HepG2 (cell line): Measurements from ENCODE around the gene RRAS. TPM values are rescaled to one million over a fixed set of nuclear protein-coding genes. Genes with fewer than 3 reads are reported as not detected.

ENCODE experiments used
- CREBL2 ChIP-seq: sonication (generic); formaldehyde crosslinking; IDR thresholded peaks from 2 replicates; pipeline ENCODE4 v1.8.1; 2023; ENCODE audit warnings: missing genetic modification reagents, mild to moderate bottlenecking, borderline replicate concordance
- IKZF5 ChIP-seq: IDR thresholded peaks from 2 replicates; pipeline ENCODE4 v1.6.1; 2018; ENCODE audit warnings: missing genetic modification reagents, mild to moderate bottlenecking, missing compliant biosample characterization
- KIAA2018 ChIP-seq: sonication (generic); formaldehyde crosslinking; IDR thresholded peaks from 2 replicates; pipeline ENCODE4 v1.5.0; 2020; ENCODE audit warnings: mild to moderate bottlenecking, missing genetic modification reagents, borderline replicate concordance
- MEIS1 ChIP-seq: sonication (generic); formaldehyde crosslinking; IDR thresholded peaks from 2 replicates; pipeline ENCODE4 v1.9.0; 2021; ENCODE audit warnings: mild to moderate bottlenecking, missing genetic modification reagents, moderate library complexity, borderline replicate concordance
- MTA3 ChIP-seq: sonication (generic); formaldehyde crosslinking; IDR thresholded peaks from 2 replicates; pipeline ENCODE4 v1.4.0; 2020; ENCODE audit warnings: missing genetic modification reagents
- PBX2 ChIP-seq: IDR thresholded peaks from 2 replicates; pipeline ENCODE4 v1.6.1; 2016; ENCODE audit warnings: control low read depth
- SOX13 ChIP-seq, 3 experiments: fragments of 450-650 bp in 1 of 3; sonication (generic) in 1 of 3; formaldehyde crosslinking in 1 of 3; IDR thresholded peaks in 2 of 3; conservative IDR thresholded peaks in 1 of 3; 2 replicates each; pipeline versions ENCODE4 v1.5.0 to v1.6.1; 2016 to 2020; ENCODE audit warnings: antibody characterized with exemption in 1 of 3, mild to moderate bottlenecking in 1 of 3, missing compliant biosample characterization in 1 of 3, missing genetic modification reagents in 1 of 3, moderate library complexity in 1 of 3
- STAG1 ChIP-seq: sonication (generic); formaldehyde crosslinking; IDR thresholded peaks from 2 replicates; pipeline ENCODE4 v1.4.0; 2020; ENCODE audit warnings: missing genetic modification reagents
- TAF1 ChIP-seq: sonication (generic); formaldehyde crosslinking; IDR thresholded peaks from 2 replicates; pipeline ENCODE4 v1.4.0; 2020; ENCODE audit warnings: missing genetic modification reagents
- TAF15 ChIP-seq: fragments of 200-400 bp; formaldehyde crosslinking; IDR thresholded peaks from one replicate; pipeline ENCODE4 v1.6.1; 2018; ENCODE audit warnings: mild to moderate bottlenecking, low read depth, low read length; ENCODE audit not compliant: poor library complexity, severe bottlenecking
- ZBTB25 ChIP-seq: IDR thresholded peaks from 2 replicates; pipeline ENCODE4 v1.6.1; 2018; ENCODE audit warnings: missing genetic modification reagents
- ZNF24 ChIP-seq: fragments of 450-650 bp; IDR thresholded peaks from 2 replicates; pipeline ENCODE4 v1.6.1; 2017; ENCODE audit warnings: antibody characterized with exemption, mild to moderate bottlenecking
- ZNF251 ChIP-seq: sonication (generic); formaldehyde crosslinking; IDR thresholded peaks from 2 replicates; pipeline ENCODE4 v1.9.0; 2021; ENCODE audit warnings: mild to moderate bottlenecking, missing genetic modification reagents
- ZNF33B ChIP-seq: sonication (generic); formaldehyde crosslinking; IDR thresholded peaks from 2 replicates; pipeline ENCODE4 v1.5.1; 2020; ENCODE audit warnings: mild to moderate bottlenecking, missing genetic modification reagents
- ZNF703 ChIP-seq: sonication (generic); formaldehyde crosslinking; IDR thresholded peaks from 2 replicates; pipeline ENCODE4 v1.5.1; 2020; ENCODE audit warnings: missing genetic modification reagents, mild to moderate bottlenecking, moderate library complexity, borderline replicate concordance
- ZNF747 ChIP-seq: sonication (generic); formaldehyde crosslinking; IDR thresholded peaks from 2 replicates; pipeline ENCODE4 v1.8.1; 2023; ENCODE audit warnings: missing genetic modification reagents, mild to moderate bottlenecking, borderline replicate concordance
- polyA plus RNA-seq, 8 experiments: library from polyadenylated mRNA; depleted of rRNA in 3 of 8; stranded (reverse) in 7 of 8; unstranded in 1 of 8; fragments of >200 nt; fragmentation: Illumina TruSeq in 4 of 8; extraction: Trizol in 4 of 8; gene quantifications; 2 replicates each; pipeline versions ENCODE4 v1.2.1 to v1.2.3, GENCODE V29; 2011 to 2016; ENCODE audit warnings: low read depth in 4 of 8, missing spikeins in 1 of 8, mixed read lengths in 1 of 8; ENCODE audit not compliant: insufficient read depth in 1 of 8
- total RNA-seq, 5 experiments: library from RNA; depleted of rRNA; stranded (reverse); fragments of >200 nt; fragmentation: Illumina TruSeq; extraction: Trizol; gene quantifications; 2 replicates each; pipeline ENCODE4 v1.2.3, GENCODE V29; 2016; ENCODE audit warnings: low read depth in 1 of 5

The RRAS gene
- total and polyA plus RNA-seq, 2 of the 13 experiments (the other 11 are each of a cell fraction or from before 2014, with no cell fraction given), result 1.5 to 12.0 TPM

GRCh38 chr19:49640113-49640898 is at the start of gene RRAS (continued):
- TF ChIP-seq KIAA2018 (CRISPR knock-in tag) (no peak), STAG1 (CRISPR knock-in tag) (no peak), MTA3 (CRISPR knock-in tag) (no peak), CREBL2 (no peak; the same call in 1 of the 2 replicates), TAF15 (no peak), ZNF251 (CRISPR knock-in tag) (no peak), ZNF703 (CRISPR knock-in tag) (no peak), MEIS1 (peak; percentile 18; the same call in 1 of the 2 replicates), TAF1 (peak; percentile 64), ZNF24 (no peak), PBX2 (CRISPR knock-in tag) (no peak), ZNF33B (CRISPR knock-in tag) (0 out of 2 replicates have a peak, but pooled peaks have one; percentile 48), ZNF747 (CRISPR knock-in tag) (no peak; the same call in 1 of the 2 replicates), SOX13 (IDR thresholded peaks at IDR 0.05) (no peak), SOX13 (CRISPR knock-in tag; conservative IDR thresholded peaks at IDR 0.05 in 1 of 2, IDR thresholded peaks at IDR 0.05 in 1 of 2) (peak in 1 of 2 experiments; percentile 36; a peak in 1 of 4 replicates), IKZF5 (CRISPR knock-in tag) (peak; percentile 72), ZBTB25 (CRISPR knock-in tag) (peak; percentile 93)
